ENCODE results near the gene CCDC159. TPM values are rescaled to one million over a fixed set of nuclear protein-coding genes. Genes with fewer than 3 reads are reported as not detected.

Gene CCDC159
- total RNA-seq, 1 experiment from 2014 or later = 18.2 TPM

DNA sequence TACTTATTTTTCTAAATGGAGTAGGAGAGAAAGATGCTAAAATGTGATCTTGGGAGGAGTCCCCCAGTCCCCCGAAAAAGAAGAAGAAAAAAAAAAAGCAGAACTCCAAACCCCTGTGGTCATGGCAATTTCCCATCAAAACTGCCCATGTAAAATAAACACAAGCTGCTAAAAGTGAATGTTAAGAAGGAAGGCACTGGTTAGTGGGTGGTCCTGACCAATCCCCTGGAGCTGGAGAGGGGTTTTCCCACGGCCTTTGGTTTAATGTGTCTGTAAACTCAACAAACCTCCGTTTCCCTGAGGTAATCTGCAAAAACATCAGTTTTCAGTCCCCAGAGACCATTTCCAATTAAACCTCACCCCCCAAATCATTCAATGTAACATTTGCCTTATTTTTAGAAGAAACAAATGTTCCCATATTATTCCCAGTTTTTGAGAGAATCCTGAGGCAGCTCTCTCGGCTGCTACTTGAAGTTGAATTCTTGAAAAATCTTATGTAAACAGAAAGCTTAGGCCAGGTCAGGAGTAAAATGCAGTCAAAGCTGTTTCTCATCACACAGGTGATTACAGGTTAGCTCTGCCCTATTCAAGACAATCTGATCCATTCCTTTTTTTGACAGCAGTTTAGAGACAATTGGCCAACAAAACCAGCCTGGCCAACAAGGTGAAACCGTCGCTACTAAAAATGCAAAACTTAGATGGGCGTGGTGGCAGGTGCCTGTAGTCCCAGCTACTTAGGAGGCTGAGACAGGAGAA is 23.9 kb upstream of the CCDC159 start:
- CTCF ChIA-PET = interaction anchor here (0.5 to 1.5 kb wide), 9 partner anchors 24 to 1515 kb away, joined by 3 to 7 read pairs (median 3); partner anchors contain the start of genes CCDC159 and TMEM205
- intact Hi-C loops (cut with micrococcal nuclease) = no loop called here
- no peak overlapping the region for H3K4me3 Mint-ChIP-seq (ENCODE audit: unreplicated experiment)
- no peak for DNase-seq (ENCODE audit: unreplicated experiment)
- TF ChIP-seq, protein P1, sequence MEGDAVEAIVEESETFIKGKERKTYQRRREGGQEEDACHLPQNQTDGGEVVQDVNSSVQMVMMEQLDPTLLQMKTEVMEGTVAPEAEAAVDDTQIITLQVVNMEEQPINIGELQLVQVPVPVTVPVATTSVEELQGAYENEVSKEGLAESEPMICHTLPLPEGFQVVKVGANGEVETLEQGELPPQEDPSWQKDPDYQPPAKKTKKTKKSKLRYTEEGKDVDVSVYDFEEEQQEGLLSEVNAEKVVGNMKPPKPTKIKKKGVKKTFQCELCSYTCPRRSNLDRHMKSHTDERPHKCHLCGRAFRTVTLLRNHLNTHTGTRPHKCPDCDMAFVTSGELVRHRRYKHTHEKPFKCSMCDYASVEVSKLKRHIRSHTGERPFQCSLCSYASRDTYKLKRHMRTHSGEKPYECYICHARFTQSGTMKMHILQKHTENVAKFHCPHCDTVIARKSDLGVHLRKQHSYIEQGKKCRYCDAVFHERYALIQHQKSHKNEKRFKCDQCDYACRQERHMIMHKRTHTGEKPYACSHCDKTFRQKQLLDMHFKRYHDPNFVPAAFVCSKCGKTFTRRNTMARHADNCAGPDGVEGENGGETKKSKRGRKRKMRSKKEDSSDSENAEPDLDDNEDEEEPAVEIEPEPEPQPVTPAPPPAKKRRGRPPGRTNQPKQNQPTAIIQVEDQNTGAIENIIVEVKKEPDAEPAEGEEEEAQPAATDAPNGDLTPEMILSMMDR (IDR thresholded peaks at IDR 0.05; ENCODE audit: unreplicated experiment) = no peak
- peaks cover 38% of the 10 kb centered on the region for H3K36me3 Mint-ChIP-seq (ENCODE audit: insufficient read depth, unreplicated experiment)
- H3K4me1 Mint-ChIP-seq (ENCODE audit: insufficient read depth, unreplicated experiment) = peaks cover 17% of the 10 kb centered on the region
- no peak overlapping the region for H3K27ac Mint-ChIP-seq (ENCODE audit: low read depth, unreplicated experiment)
- H3K9me3 Mint-ChIP-seq (ENCODE audit: unreplicated experiment) = no peaks in the 10 kb centered on the region
- H3K27me3 Mint-ChIP-seq (ENCODE audit: insufficient read depth, unreplicated experiment) = no peaks in the 10 kb centered on the region
- POLR2A ChIA-PET = interaction anchor here (0.7 to 4.8 kb wide), 4 partner anchors 16 to 99 kb away, joined by 3 to 33 read pairs (median 5); partner anchors contain the start of genes CCDC159, RAB3D and TMEM205
- no TSS peak for BruUV-seq (replicated peaks)

DNA sequence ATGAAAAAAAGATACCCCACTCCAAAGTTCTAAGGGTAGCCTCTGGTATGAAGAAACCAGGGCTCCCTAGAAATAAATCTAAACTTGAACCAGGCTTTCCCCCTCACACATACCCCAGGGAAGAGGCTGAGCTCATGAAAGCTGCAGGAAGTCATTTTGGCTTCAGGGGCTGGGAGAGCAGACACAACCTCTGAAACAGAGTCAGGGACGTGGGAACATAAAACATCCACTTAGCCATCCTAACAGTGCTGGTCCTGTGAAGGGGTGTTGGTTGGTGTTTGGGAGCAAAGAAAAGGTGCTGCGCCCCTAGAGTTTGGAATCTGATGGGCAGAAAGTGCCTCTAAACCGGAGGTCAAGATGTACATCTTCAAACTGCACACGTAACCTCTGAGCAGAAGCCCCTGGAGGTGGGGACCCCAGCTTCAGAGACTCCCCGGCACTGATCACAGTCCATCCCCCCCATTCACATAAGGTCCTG is 22.7 kb upstream of the CCDC159 start:
- Mint-ChIP-seq H3K27ac (ENCODE audit: low read depth, unreplicated experiment) (peak overlapping the region; percentile 49), H3K9me3 (ENCODE audit: unreplicated experiment) (no peaks in the 10 kb centered on the region), H3K36me3 (ENCODE audit: insufficient read depth, unreplicated experiment) (peaks cover 50% of the 10 kb centered on the region), H3K4me3 (ENCODE audit: unreplicated experiment) (peak overlapping the region; percentile 53), H3K27me3 (ENCODE audit: insufficient read depth, unreplicated experiment) (no peaks in the 10 kb centered on the region), H3K4me1 (ENCODE audit: insufficient read depth, unreplicated experiment) (peaks cover 17% of the 10 kb centered on the region)
- TSS peak; percentile 28 for BruUV-seq (replicated peaks)
- CTCF ChIA-PET = interaction anchor here (0.6 to 1.5 kb wide), 4 partner anchors 30 to 159 kb away, joined by 3 to 7 read pairs (median 4); no protein-coding TSS in a partner anchor
- intact Hi-C loops (cut with micrococcal nuclease) = no loop called here
- TF ChIP-seq, protein P1 (IDR thresholded peaks at IDR 0.05; ENCODE audit: unreplicated experiment) = no peak
- POLR2A ChIA-PET = interaction anchor here (1.0 to 4.8 kb wide), 11 partner anchors 9 to 185 kb away, joined by 3 to 33 read pairs (median 5); partner anchors contain the start of genes CCDC159, SWSAP1 and TMEM205
- peak; percentile 49 for DNase-seq (ENCODE audit: unreplicated experiment)

DNA sequence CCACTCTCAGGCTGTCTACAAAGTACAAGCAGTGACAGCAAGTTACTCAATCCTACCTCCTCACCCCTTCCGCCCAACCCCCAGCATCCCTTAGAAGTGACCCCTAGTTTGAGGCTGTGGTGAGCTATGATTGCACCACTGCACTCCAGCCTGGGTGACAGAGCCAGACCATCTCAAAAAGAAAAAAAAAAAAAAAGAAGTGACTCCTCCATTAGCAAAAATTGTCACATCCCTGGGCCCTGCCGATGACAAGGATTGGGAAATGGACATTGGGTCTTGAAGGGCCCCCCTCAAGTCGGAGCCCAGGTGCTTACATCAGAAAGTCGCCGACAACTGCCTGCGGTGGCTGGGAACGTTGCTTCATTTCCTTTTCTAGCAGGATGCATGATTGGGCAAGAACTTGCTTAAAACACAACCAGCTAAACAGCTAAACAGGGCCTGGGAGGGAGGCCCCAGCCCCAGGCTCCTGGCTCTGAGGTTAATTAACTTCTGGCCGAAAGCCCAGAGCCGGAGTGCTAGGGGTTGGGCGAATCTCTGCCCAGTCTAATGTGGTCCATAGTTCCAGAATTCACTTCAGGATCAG is 22.1 kb upstream of the CCDC159 start:
- H3K4me1 Mint-ChIP-seq (ENCODE audit: insufficient read depth, unreplicated experiment) = peaks cover 16% of the 10 kb centered on the region
- peak overlapping the region; percentile 53 for H3K4me3 Mint-ChIP-seq (ENCODE audit: unreplicated experiment)
- H3K27ac Mint-ChIP-seq (ENCODE audit: low read depth, unreplicated experiment) = peak overlapping the region; percentile 49
- DNase-seq (ENCODE audit: unreplicated experiment) = peak; percentile 99
- intact Hi-C loops (cut with micrococcal nuclease) = no loop called here
- TF ChIP-seq, protein P1 (IDR thresholded peaks at IDR 0.05; ENCODE audit: unreplicated experiment) = no peak
- no TSS peak for BruUV-seq (replicated peaks)
- no peaks in the 10 kb centered on the region for H3K9me3 Mint-ChIP-seq (ENCODE audit: unreplicated experiment)
- no peaks in the 10 kb centered on the region for H3K27me3 Mint-ChIP-seq (ENCODE audit: insufficient read depth, unreplicated experiment)
- peaks cover 55% of the 10 kb centered on the region for H3K36me3 Mint-ChIP-seq (ENCODE audit: insufficient read depth, unreplicated experiment)
- POLR2A ChIA-PET = interaction anchor here (0.7 to 4.8 kb wide), 14 partner anchors 9 to 266 kb away, joined by 3 to 33 read pairs (median 5); partner anchors contain the start of genes CCDC159, SWSAP1 and TMEM205
- CTCF ChIA-PET = interaction anchor here (0.5 to 1.4 kb wide), 6 partner anchors 21 to 840 kb away, joined by 3 to 4 read pairs (median 3); no protein-coding TSS in a partner anchor

All from MCF 10A (cell line).